ENCODE measurements around the gene RUSC1.

- TF ChIP-seq CTCF (IDR thresholded peaks at IDR 0.05) (no peak), POLR2A (IDR thresholded peaks at IDR 0.05) (no peak)
Measured at GRCh38 chr1:155326631-155327037, 5.9 kb downstream of the RUSC1 start.

Measured in heart left ventricle (tissue), 13 donors.